Measurements from ENCODE around the gene FSD1.

The FSD1 gene

DNA sequence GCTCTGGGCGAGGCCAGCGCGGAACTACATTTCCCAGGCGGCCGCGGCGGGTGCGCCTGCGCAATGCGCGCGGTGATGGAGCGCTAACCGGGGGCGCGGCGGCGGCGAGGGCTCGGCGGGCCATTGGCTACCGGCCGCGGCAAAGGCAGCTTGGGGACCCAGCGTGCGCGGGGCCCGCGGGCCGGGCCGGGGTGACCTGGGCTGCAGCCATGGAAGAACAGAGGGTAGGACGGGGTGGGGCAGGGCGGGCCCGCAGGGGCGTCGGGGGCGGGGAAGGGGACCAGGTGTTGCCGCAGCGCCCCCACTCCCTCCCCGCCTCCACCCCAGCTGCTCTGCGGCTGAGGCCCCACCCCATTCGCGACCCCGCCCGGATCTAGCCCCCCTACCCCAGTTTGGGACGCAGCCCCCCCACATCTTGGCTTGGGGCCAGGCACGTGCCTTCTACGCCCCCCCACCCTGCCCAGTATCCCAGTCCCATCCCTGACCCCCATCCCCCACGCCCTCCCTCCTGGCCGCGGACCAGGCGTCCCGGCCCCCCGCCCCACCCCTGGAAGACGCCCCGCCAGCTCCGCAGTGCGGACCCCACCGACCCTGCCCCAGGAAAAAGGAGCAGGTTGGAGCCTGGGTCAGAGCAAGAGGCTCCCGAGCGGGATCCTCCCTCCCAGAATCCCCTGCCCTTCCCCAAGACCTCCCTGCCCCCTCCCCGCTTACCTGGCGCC lies at the start of gene FSD1:
Gene FSD1 (plus strand): TSS at position 61 of the 719 bp plus-strand sequence. CDS start 149 bp downstream, at position 210.
- Histone ChIP-seq H3K36me3 (ENCODE audit: control insufficient read depth, insufficient read depth, low read length) (no peaks in the 10 kb centered on the region), H3K4me3 (replicated peaks; ENCODE audit: low read depth, low read length) (peak within 1 kb of the TSS; percentile 27; the same call in 1 of the 2 replicates), H3K27me3 (replicated peaks; ENCODE audit: control insufficient read depth, insufficient read depth, low read length) (no peaks in the 10 kb centered on the region)
- TF ChIP-seq, protein P1, sequence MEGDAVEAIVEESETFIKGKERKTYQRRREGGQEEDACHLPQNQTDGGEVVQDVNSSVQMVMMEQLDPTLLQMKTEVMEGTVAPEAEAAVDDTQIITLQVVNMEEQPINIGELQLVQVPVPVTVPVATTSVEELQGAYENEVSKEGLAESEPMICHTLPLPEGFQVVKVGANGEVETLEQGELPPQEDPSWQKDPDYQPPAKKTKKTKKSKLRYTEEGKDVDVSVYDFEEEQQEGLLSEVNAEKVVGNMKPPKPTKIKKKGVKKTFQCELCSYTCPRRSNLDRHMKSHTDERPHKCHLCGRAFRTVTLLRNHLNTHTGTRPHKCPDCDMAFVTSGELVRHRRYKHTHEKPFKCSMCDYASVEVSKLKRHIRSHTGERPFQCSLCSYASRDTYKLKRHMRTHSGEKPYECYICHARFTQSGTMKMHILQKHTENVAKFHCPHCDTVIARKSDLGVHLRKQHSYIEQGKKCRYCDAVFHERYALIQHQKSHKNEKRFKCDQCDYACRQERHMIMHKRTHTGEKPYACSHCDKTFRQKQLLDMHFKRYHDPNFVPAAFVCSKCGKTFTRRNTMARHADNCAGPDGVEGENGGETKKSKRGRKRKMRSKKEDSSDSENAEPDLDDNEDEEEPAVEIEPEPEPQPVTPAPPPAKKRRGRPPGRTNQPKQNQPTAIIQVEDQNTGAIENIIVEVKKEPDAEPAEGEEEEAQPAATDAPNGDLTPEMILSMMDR (IDR thresholded peaks at IDR 0.05; ENCODE audit: insufficient read depth, low read length, poor library complexity, severe bottlenecking): no peak
- peak; percentile 79 for DNase-seq (ENCODE audit: extremely low read depth, insufficient read length)

DNA sequence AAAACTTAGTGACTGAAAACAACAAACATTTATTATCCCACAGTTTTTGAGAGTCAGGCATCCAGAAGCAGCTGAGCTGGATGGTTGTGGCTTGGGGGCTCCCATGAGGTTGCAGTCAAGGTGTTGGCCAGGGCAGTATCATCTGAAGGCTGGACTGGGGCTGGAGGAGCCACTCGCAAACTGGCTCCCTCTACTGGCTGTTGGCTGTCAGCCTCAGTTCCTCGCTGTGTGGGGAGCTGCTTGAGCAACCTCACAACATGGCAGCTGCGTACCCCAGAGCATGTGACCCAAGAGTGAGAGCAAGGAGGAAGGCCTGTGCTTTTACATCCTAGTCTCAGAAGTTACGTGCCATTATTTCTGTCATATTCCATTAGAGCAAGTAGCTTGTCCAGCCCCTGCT lies 47.8 kb upstream of the FSD1 start:
- H3K4me3 ChIP-seq (replicated peaks; ENCODE audit: low read depth, low read length): no peak overlapping the region
- H3K36me3 ChIP-seq (ENCODE audit: control insufficient read depth, insufficient read depth, low read length): peaks cover 21% of the 10 kb centered on the region
- TF ChIP-seq, protein P1 (IDR thresholded peaks at IDR 0.05; ENCODE audit: insufficient read depth, low read length, poor library complexity, severe bottlenecking): peak; percentile 32
- no peak for DNase-seq (ENCODE audit: extremely low read depth, insufficient read length)
- no peaks in the 10 kb centered on the region for H3K27me3 ChIP-seq (replicated peaks; ENCODE audit: control insufficient read depth, insufficient read depth, low read length)

DNA sequence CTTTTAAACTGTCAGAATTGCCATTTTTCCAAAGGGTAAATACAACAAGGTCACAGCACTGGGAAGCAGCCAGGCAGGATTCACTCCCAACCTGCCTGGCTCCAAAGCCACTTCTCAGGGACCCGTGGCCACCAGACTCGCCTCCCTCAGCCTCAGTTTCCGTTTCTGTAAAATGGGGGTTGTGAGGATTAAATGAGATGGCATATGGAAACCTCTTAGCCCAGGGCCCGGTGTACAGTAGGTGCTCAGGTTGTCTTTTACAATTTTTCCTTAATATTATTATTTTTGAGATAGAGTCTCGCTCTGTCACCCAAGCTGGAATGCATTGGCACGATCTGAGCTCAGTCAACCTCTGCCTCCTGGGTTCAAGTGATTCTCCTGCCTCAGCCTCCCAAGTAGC lies 47.4 kb upstream of the FSD1 start:
- Histone ChIP-seq H3K27me3 (replicated peaks; ENCODE audit: control insufficient read depth, insufficient read depth, low read length) (no peaks in the 10 kb centered on the region), H3K4me3 (replicated peaks; ENCODE audit: low read depth, low read length) (no peak overlapping the region), H3K36me3 (ENCODE audit: control insufficient read depth, insufficient read depth, low read length) (peaks cover 24% of the 10 kb centered on the region)
- DNase-seq (ENCODE audit: extremely low read depth, insufficient read length): no peak
- TF ChIP-seq, protein P1 (IDR thresholded peaks at IDR 0.05; ENCODE audit: insufficient read depth, low read length, poor library complexity, severe bottlenecking): no peak

DNA sequence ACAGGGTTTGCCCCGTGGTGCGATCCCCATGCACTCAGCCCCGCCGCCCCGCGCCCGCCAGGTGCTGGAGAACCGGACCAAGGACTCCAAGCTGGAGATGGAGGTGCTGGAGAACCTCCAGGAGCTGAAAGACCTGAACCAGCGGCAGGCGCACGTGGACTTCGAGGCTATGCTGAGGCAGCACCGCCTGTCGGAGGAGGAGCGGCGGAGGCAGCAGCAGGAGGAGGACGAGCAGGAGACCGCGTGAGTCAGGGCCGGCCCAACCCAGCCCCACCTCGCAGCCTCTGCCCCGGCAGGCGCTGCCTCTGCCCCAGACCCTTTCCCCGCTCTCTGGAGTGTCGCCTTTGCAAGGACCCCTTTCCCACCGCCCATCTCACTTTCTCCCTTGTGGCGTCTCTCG lies 46.2 kb upstream of the FSD1 start:
- DNase-seq (ENCODE audit: extremely low read depth, insufficient read length): no peak
- Histone ChIP-seq H3K36me3 (ENCODE audit: control insufficient read depth, insufficient read depth, low read length) (peaks cover 25% of the 10 kb centered on the region), H3K4me3 (replicated peaks; ENCODE audit: low read depth, low read length) (no peak overlapping the region)

DNA sequence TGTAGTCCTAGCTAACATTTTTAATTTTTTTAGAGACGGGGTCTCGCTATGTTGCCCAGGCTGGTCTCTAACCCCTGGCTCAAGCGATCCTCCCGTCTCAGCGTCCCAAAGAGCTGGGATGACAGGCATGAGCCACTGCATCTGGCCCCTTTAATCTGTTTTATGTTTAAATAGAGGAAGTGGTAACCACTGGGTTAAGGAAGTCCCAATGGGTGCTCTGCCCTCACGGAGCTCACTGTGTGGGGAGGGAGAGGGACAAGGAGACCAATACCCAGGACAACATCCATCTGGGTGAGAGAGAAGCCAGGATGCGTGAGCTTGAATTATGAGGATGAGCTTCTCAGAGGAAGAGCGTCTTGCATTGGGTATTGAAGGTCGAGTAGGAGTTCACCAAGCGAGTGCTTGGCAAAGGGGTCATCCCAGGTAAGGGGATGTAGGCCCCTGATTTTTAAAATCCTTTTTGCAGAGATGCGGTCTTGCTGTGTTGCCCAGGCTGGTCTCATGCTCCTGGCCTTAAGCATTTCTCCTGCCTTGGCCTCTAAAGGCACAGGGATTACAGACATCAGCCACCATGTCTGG lies 43.7 kb upstream of the FSD1 start:
- Histone ChIP-seq H3K36me3 (ENCODE audit: control insufficient read depth, insufficient read depth, low read length) (peaks cover 21% of the 10 kb centered on the region), H3K27me3 (replicated peaks; ENCODE audit: control insufficient read depth, insufficient read depth, low read length) (no peaks in the 10 kb centered on the region), H3K4me3 (replicated peaks; ENCODE audit: low read depth, low read length) (no peak overlapping the region)
- no peak for DNase-seq (ENCODE audit: extremely low read depth, insufficient read length)
- TF ChIP-seq, protein P1 (IDR thresholded peaks at IDR 0.05; ENCODE audit: insufficient read depth, low read length, poor library complexity, severe bottlenecking): no peak

More for the DNA sequence above, 46.2 kb upstream of the FSD1 start:
- TF ChIP-seq, protein P1 (IDR thresholded peaks at IDR 0.05; ENCODE audit: insufficient read depth, low read length, poor library complexity, severe bottlenecking): no peak
- H3K27me3 ChIP-seq (replicated peaks; ENCODE audit: control insufficient read depth, insufficient read depth, low read length): no peaks in the 10 kb centered on the region
